SK-N-MC (cell line): ENCODE measurements around the gene PCDHB16.
"Not testable (repeated sequence)": the region's sequence is repeated elsewhere in the genome, so short reads cannot be mapped to it uniquely, and the experiment has no call there.

ENCODE experiments used
- DNase-seq: peaks from one replicate; pipeline ENCODE4 v3.0.0-alpha.2; 2011; ENCODE audit warnings: low read depth, low spot score
- H3K27ac ChIP-seq: fragments of 200-600 bp; sonication (generic); 2 replicates; pipeline ENCODE4 v1.5.1; 2016; ENCODE audit warnings: mixed run types
- H3K36me3 ChIP-seq: fragments of 200-600 bp; sonication (generic); 2 replicates; pipeline ENCODE4 v1.6.1; 2017; ENCODE audit warnings: antibody characterized with exemption, low read length, mixed read lengths; ENCODE audit not compliant: insufficient read depth
- H3K4me3 ChIP-seq: fragments of 200-600 bp; sonication (generic); 2 replicates; pipeline ENCODE4 v1.5.1; 2016
- H3K9ac ChIP-seq: fragments of 200-600 bp; sonication (generic); 2 replicates; pipeline ENCODE4 v1.8.0; 2017; ENCODE audit warnings: mixed run types, mixed read lengths; ENCODE audit not compliant: insufficient read length
- H3K9me3 ChIP-seq: fragments of 200-600 bp; sonication (generic); 2 replicates; pipeline ENCODE4 v1.6.1; 2017; ENCODE audit warnings: low read depth, mild to moderate bottlenecking, antibody characterized with exemption, low read length, moderate library complexity, mixed read lengths
- EZH2 ChIP-seq: fragments of 200-600 bp; sonication (generic); IDR thresholded peaks from one replicate; pipeline ENCODE4 v1.6.1; 2017; ENCODE audit warnings: antibody characterized with exemption
- FOXP2 ChIP-seq: optimal IDR thresholded peaks from 2 replicates; pipeline ENCODE3; 2011; ENCODE audit warnings: mild to moderate bottlenecking, moderate library complexity; ENCODE audit not compliant: insufficient read depth; ENCODE audit errors: extremely low read length, control extremely low read depth
- POLR2AphosphoS5 ChIP-seq: IDR thresholded peaks from 2 replicates; pipeline ENCODE4 v1.6.1; 2012; ENCODE audit warnings: mild to moderate bottlenecking, low read depth, low read length, borderline replicate concordance

PCDHB16 gene

GRCh38 chr5:141182248-141182647 is at the start of gene PCDHB16:
Gene PCDHB16 (plus strand): TSS chr5:141182387. CDS start chr5:141182560, 173 bp downstream.
- Histone ChIP-seq H3K4me3 (peak within 1 kb of the TSS; percentile 77), H3K9ac (peak within 1 kb of the TSS; percentile 76), H3K9me3 (no peaks in the 10 kb centered on the region), H3K36me3 (no peaks in the 10 kb centered on the region), H3K27ac (no peak within 1 kb of the TSS)
- DNase-seq, result peak; percentile 68
- TF ChIP-seq EZH2, result no peak
- TF ChIP-seq POLR2AphosphoS5, result peak; percentile 44; the same call in 1 of the 2 replicates

GRCh38 chr5:141135030-141135717 is 47.0 kb upstream of the PCDHB16 start, which contains the start of gene PCDHB5:
Gene PCDHB5 (plus strand): TSS chr5:141135206. CDS start chr5:141135435, 229 bp downstream.
- peak; percentile 77 for DNase-seq
- peaks cover 4% of the 10 kb centered on the region for H3K9me3 ChIP-seq
- TF ChIP-seq EZH2 (no peak), POLR2AphosphoS5 (peak; percentile 72)
- peak within 1 kb of the TSS; percentile 27 for H3K27ac ChIP-seq
- H3K9ac ChIP-seq, result peak within 1 kb of the TSS; percentile 88
- H3K4me3 ChIP-seq, result peak within 1 kb of the TSS; percentile 78
- peaks cover 27% of the 10 kb centered on the region for H3K36me3 ChIP-seq

GRCh38 chr5:141135718-141136266 is 46.4 kb upstream of the PCDHB16 start:
- Histone ChIP-seq H3K27ac (peak overlapping the region; percentile 27; the same call in 1 of the 2 replicates), H3K4me3 (peak overlapping the region; percentile 78)

GRCh38 chr5:141137346-141137745 is 44.8 kb upstream of the PCDHB16 start:
- H3K4me3 ChIP-seq, H3K27ac ChIP-seq, H3K9me3 ChIP-seq, H3K9ac ChIP-seq, DNase-seq: not testable (repeated sequence)
- peaks cover 27% of the 10 kb centered on the region for H3K36me3 ChIP-seq

More at GRCh38 chr5:141135718-141136266, 46.4 kb upstream of the PCDHB16 start:
- TF ChIP-seq EZH2 (no peak), POLR2AphosphoS5 (no peak), FOXP2 (no peak)
- DNase-seq, result no peak
- Histone ChIP-seq H3K9me3 (peaks cover 4% of the 10 kb centered on the region), H3K36me3 (peaks cover 27% of the 10 kb centered on the region), H3K9ac (peak overlapping the region; percentile 88)

- TF ChIP-seq POLR2AphosphoS5 (no peak), EZH2 (no peak), FOXP2 (no peak)
- H3K27ac ChIP-seq, result no peak within 1 kb of the TSS
- H3K4me3 ChIP-seq, result no peak within 1 kb of the TSS
- H3K36me3 ChIP-seq, result no peaks in the 10 kb centered on the region
- no peak for DNase-seq
- H3K9me3 ChIP-seq, result no peaks in the 10 kb centered on the region
- no peak within 1 kb of the TSS for H3K9ac ChIP-seq
Observed at GRCh38 chr5:141149812-141150211, 32.4 kb upstream of the PCDHB16 start, which contains the start of gene PCDHB6. Gene PCDHB6 (plus strand): TSS chr5:141150057. CDS start chr5:141150258, 201 bp downstream.

GRCh38 chr5:141150224-141150992 is 31.8 kb upstream of the PCDHB16 start:
- Histone ChIP-seq H3K36me3 (no peaks in the 10 kb centered on the region), H3K9ac (no peak overlapping the region), H3K27ac (no peak overlapping the region), H3K9me3 (0 out of 2 replicates have a peak, but pooled peaks cover 3% of the 10 kb centered on the region), H3K4me3 (no peak overlapping the region)
- TF ChIP-seq POLR2AphosphoS5 (no peak), EZH2 (no peak), FOXP2 (no peak)
- DNase-seq, result no peak

- no peak overlapping the region for H3K4me3 ChIP-seq
- no peaks in the 10 kb centered on the region for H3K36me3 ChIP-seq
- TF ChIP-seq EZH2 (no peak), POLR2AphosphoS5 (no peak), FOXP2 (no peak)
- no peak overlapping the region for H3K9ac ChIP-seq
- no peak overlapping the region for H3K27ac ChIP-seq
- no peak for DNase-seq
- H3K9me3 ChIP-seq, result 0 out of 2 replicates have a peak, but pooled peaks cover 3% of the 10 kb centered on the region
Observed at GRCh38 chr5:141150993-141151325, 31.2 kb upstream of the PCDHB16 start.

GRCh38 chr5:141151632-141152031 is 30.6 kb upstream of the PCDHB16 start:
- H3K27ac ChIP-seq, DNase-seq, H3K9me3 ChIP-seq, H3K4me3 ChIP-seq, H3K36me3 ChIP-seq, H3K9ac ChIP-seq: not testable (repeated sequence)

GRCh38 chr5:141152096-141152495 is 30.1 kb upstream of the PCDHB16 start:
- not testable (repeated sequence) for DNase-seq, H3K36me3 ChIP-seq, H3K27ac ChIP-seq, H3K4me3 ChIP-seq, H3K9ac ChIP-seq, H3K9me3 ChIP-seq
